Body of pancreas (tissue), 4 donors: ENCODE results near the gene C3orf33. TPM values are rescaled to one million over a fixed set of nuclear protein-coding genes. Genes with fewer than 3 reads are reported as not detected.

Experiments used
- ATAC-seq: fragments of 150-250 bp; one replicate; pipeline ENCODE4 v1.9.1; 2016
- DNase-seq, 4 donors: peaks; one replicate each; pipeline ENCODE4 v3.0.0-alpha.2; 2019
- H3K27ac ChIP-seq, 4 donors: fragments of 200-600 bp; sonication (generic); 1 replicate in 3 of 4; 2 replicates in 1 of 4; pipeline versions ENCODE4 v1.5.1 to v1.6.1; 2016 to 2019; ENCODE audit warnings: mild to moderate bottlenecking in 1 of 4, mixed read lengths in 1 of 4, moderate library complexity in 1 of 4
- H3K27me3 ChIP-seq, 2 donors: fragments of 200-600 bp; sonication (generic); one replicate each; pipeline ENCODE4 v1.6.0; 2016; ENCODE audit warnings: mild to moderate bottlenecking in 1 of 2
- H3K36me3 ChIP-seq, 2 donors: fragments of 200-600 bp; sonication (generic); replicated peaks in 1 of 2; 2 replicates each; pipeline ENCODE4 v1.5.1; 2016; ENCODE audit warnings: low read depth in 2 of 2; ENCODE audit not compliant: insufficient read depth in 1 of 2
- H3K4me1 ChIP-seq: fragments of 200-600 bp; sonication (generic); one replicate; pipeline ENCODE4 v1.6.0; 2016
- H3K4me3 ChIP-seq, 2 donors: fragments of 200-600 bp; sonication (generic); 1 replicate in 1 of 2; 2 replicates in 1 of 2; pipeline ENCODE4 v1.5.1; 2016 to 2019
- H3K9me3 ChIP-seq, 3 donors: fragments of 200-600 bp; sonication (generic); 1 replicate in 2 of 3; 2 replicates in 1 of 3; pipeline ENCODE4 v1.5.1; 2016
- POLR2A ChIP-seq, 3 donors: fragments of 450-650 bp; IDR thresholded peaks; one replicate each; pipeline ENCODE4 v1.6.1; 2016; ENCODE audit warnings: antibody characterized with exemption in 3 of 3, mild to moderate bottlenecking in 2 of 3
- WGBS, 2 donors: methylation state at CpG; one replicate each; pipeline ENCODE4 v1.1.5; 2017; 5-methylcytosine and 5-hydroxymethylcytosine counted together
- intact Hi-C: fragments of 100-400 bp; cut with DNase I; formaldehyde crosslinking; loops from one replicate; pipeline ENCODE4 v1.15.1; 2023
- total RNA-seq, 2 donors: library from RNA; depleted of rRNA; stranded (reverse); fragments of >200 nt; gene quantifications; one replicate each; pipeline ENCODE4 v1.1.0, GENCODE V29; 2016
- TF ChIP-seq, protein P1 (sequence below), 7 experiments: fragments of 450-650 bp in 4 of 7; fragments of 200-600 bp in 3 of 7; sonication (generic) in 3 of 7; IDR thresholded peaks; one replicate each; pipeline ENCODE4 v1.5.1; 2016 to 2019; ENCODE audit warnings: antibody characterized with exemption in 7 of 7

The C3orf33 gene
- total RNA-seq, 2 donors from 2014 or later, result 4.9 to 14.8 TPM

DNA sequence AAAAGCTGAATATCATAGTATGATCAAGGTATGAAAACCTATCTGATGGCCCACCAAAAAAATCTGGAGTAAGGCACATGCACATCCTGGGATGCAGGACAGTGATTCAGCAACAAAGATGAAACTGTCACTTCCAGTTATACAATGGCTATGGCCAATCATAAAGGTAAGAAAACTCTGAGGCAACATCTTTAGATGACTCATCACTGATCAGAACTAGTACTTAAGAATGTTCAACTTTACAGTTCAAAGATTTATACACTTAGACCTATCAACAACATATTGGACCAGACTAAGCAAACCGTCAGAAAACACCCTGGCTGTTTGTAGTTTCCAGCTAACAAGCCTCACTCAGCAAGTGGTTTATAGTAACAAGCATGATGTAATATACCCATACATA, 39.9 kb downstream of the C3orf33 start:
- Histone ChIP-seq H3K4me1 (no peaks in the 10 kb centered on the region), H3K4me3 (no peak overlapping the region), H3K9me3 (peaks cover 0 to 3% (median 0%) of the 10 kb centered on the region in 3 donors), H3K27ac (no peak overlapping the region), H3K36me3 (peaks cover 0 to 5% of the 10 kb centered on the region in 2 donors), H3K27me3 (no peaks in the 10 kb centered on the region)
- DNase-seq, result no peak
- intact Hi-C loops, result no loop called here
- no peak for TF ChIP-seq POLR2A (IDR thresholded peaks at IDR 0.05)
- TF ChIP-seq, protein P1, sequence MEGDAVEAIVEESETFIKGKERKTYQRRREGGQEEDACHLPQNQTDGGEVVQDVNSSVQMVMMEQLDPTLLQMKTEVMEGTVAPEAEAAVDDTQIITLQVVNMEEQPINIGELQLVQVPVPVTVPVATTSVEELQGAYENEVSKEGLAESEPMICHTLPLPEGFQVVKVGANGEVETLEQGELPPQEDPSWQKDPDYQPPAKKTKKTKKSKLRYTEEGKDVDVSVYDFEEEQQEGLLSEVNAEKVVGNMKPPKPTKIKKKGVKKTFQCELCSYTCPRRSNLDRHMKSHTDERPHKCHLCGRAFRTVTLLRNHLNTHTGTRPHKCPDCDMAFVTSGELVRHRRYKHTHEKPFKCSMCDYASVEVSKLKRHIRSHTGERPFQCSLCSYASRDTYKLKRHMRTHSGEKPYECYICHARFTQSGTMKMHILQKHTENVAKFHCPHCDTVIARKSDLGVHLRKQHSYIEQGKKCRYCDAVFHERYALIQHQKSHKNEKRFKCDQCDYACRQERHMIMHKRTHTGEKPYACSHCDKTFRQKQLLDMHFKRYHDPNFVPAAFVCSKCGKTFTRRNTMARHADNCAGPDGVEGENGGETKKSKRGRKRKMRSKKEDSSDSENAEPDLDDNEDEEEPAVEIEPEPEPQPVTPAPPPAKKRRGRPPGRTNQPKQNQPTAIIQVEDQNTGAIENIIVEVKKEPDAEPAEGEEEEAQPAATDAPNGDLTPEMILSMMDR (IDR thresholded peaks at IDR 0.05), result no peak
- WGBS, 2 donors, result 91 to 92% methylated on average over 1 of the region's 1 CpG
- no peak for ATAC-seq

DNA sequence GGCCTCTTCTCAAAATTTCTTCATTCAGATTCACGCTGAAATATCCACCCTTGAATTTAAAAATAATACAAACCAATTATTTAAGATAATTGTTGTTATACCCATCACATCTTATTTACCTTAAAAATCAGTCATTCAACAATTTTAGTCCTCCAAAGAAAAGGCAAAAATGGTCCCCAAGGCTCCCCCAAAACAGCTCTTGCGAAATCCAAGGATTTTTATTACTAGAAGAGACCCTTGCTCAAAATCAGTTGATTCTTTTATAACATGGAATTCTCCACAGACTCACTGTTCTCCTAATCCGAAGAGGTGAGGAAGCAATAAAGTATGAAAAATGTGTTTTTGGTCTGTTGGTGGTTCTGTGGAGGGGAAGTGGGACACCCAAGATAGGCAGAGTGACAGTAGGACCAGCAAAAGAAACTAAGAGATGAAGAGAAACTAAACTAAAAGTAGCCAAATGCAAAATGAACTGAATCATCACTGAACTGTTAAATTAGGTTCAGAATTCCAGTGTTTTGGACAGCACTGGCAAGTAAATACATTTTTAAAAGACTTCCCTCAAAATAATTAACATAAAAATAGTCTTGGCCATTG, 42.1 kb downstream of the C3orf33 start:
- no peaks in the 10 kb centered on the region for H3K27me3 ChIP-seq
- no peak overlapping the region for H3K4me3 ChIP-seq
- TF ChIP-seq, protein P1 (IDR thresholded peaks at IDR 0.05), result no peak
- no peak for TF ChIP-seq POLR2A (IDR thresholded peaks at IDR 0.05)
- ATAC-seq (no peak), DNase-seq (no peak)
- H3K36me3 ChIP-seq, result peaks cover 0 to 5% of the 10 kb centered on the region in 2 donors
- H3K27ac ChIP-seq, result no peak overlapping the region
- H3K4me1 ChIP-seq, result no peaks in the 10 kb centered on the region
- intact Hi-C loops, result no loop called here
- no peaks in the 10 kb centered on the region for H3K9me3 ChIP-seq
- 84 to 91% methylated on average over 3 of the region's 3 CpGs for WGBS, 2 donors

DNA sequence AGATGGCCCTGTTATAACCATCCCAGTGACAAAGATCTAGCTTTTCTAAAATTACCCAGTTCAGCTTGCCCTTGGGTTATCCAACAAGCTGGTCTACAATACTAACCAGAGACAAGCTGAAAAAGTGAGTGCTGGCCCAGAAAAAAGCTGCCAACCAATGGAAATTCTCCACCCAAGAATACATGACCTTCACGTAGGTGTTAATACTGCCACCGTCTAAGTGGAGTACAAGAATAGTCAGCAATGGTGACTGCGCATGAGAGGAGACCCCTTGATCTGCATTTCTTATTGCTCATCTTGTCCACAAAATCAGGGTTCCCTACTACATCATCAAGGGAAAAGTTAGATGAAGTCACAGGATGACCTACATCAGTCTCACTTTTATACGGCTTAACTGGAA, 45.4 kb downstream of the C3orf33 start:
- DNase-seq (no peak), ATAC-seq (no peak)
- H3K27me3 ChIP-seq, result no peaks in the 10 kb centered on the region
- no peaks in the 10 kb centered on the region for H3K9me3 ChIP-seq
- no peaks in the 10 kb centered on the region for H3K36me3 ChIP-seq
- 84 to 88% methylated on average over 4 of the region's 4 CpGs for WGBS, 2 donors
- H3K27ac ChIP-seq, result no peak overlapping the region
- TF ChIP-seq, protein P1 (IDR thresholded peaks at IDR 0.05), result no peak
- no peak for TF ChIP-seq POLR2A (IDR thresholded peaks at IDR 0.05)
- intact Hi-C loops, result no loop called here
- no peak overlapping the region for H3K4me3 ChIP-seq
- H3K4me1 ChIP-seq, result no peaks in the 10 kb centered on the region

DNA sequence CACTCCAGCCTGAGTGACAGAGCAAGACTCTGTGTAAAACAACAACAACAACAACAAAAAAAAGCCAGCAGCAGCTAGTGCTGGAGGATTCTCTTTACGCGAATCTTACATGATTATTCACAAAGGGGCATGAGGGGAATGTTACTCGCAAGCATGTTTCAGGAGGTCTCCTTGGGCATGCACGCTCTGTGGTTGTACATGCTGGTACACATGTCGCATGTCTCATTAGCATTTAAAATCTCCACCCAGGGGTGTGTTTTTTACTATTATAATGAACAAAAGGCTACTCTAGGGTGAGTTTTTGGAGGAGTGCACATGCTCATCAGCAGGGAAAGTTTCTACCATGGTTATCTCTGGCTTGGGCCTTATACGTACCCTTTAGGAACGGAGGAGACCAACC, 48.5 kb downstream of the C3orf33 start:
- H3K9me3 ChIP-seq, result no peaks in the 10 kb centered on the region
- ATAC-seq (no peak), DNase-seq (no peak)
- H3K27ac ChIP-seq, result no peak overlapping the region
- TF ChIP-seq, protein P1 (IDR thresholded peaks at IDR 0.05), result no peak
- TF ChIP-seq POLR2A (IDR thresholded peaks at IDR 0.05), result no peak
- H3K36me3 ChIP-seq, result no peaks in the 10 kb centered on the region
- 92 to 100% methylated on average over 7 of the region's 7 CpGs for WGBS, 2 donors
- H3K27me3 ChIP-seq, result no peaks in the 10 kb centered on the region
- H3K4me3 ChIP-seq, result no peak overlapping the region
- intact Hi-C loops, result no loop called here
- no peaks in the 10 kb centered on the region for H3K4me1 ChIP-seq

DNA sequence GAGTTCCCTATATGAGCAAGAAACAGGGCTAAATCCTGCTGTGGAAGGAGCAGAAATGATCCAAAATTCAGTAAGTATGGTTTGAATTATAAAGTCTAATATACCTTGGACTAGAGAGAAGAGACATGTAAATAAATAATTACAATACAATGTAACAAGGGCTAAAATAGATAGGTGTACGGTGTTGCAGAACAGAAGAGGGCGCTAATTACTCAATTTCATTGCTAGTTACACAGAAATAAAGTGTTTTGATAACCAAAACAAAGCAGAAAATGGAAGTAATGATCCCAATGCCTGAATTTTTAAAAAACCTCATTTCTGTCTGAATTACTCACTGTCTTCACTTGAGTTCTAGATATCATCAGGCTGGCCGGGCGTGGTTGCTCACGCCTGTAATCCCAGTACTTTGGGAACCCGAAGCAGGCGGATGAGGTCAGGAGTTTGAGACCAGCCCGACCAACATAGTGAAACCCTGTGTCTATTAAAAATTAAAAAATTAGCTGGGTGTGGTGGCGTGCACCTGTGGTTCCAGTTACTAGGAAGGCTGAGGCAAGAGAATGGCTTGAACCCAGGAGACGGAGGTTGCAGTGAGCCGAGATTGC, 52.9 kb downstream of the C3orf33 start:
- intact Hi-C loops, result no loop called here
- WGBS, 2 donors, result 63 to 67% methylated on average over 11 of the region's 11 CpGs
- no peaks in the 10 kb centered on the region for H3K9me3 ChIP-seq
- TF ChIP-seq, protein P1 (IDR thresholded peaks at IDR 0.05), result peak in 6 of 7 experiments; percentile 29 to 62 (median 52)
- no peak for TF ChIP-seq POLR2A (IDR thresholded peaks at IDR 0.05)
- no peaks in the 10 kb centered on the region for H3K36me3 ChIP-seq
- no peaks in the 10 kb centered on the region for H3K4me1 ChIP-seq
- peak in 1 of 4 donors; percentile 42 for DNase-seq
- no peak overlapping the region for H3K27ac ChIP-seq
- H3K4me3 ChIP-seq, result no peak overlapping the region
- no peak for ATAC-seq
- no peaks in the 10 kb centered on the region for H3K27me3 ChIP-seq
